Spleen (tissue), 7 donors: Measurements from ENCODE around the gene EDN2.

Experiments used
- POLR2AphosphoS5 ChIP-seq, 3 donors: sonication (generic); formaldehyde crosslinking; IDR thresholded peaks; one replicate each; pipeline ENCODE4 v1.5.1; 2017; ENCODE audit warnings: antibody characterized with exemption in 3 of 3
- TF ChIP-seq, protein P1 (sequence below), 11 experiments: fragments of 200-600 bp in 7 of 11; fragments of 450-650 bp in 4 of 11; sonication (generic) in 4 of 11; IDR thresholded peaks in 8 of 11; conservative IDR thresholded peaks in 3 of 11; 1 replicate in 7 of 11; 2 replicates in 4 of 11; pipeline versions ENCODE4 v1.4.0 to v1.8.0; 2016 to 2021; ENCODE audit warnings: antibody characterized with exemption in 11 of 11, inconsistent platforms in 4 of 11, mild to moderate bottlenecking in 1 of 11
- donor health status: DM: no; HTN: no; CAD: no; lungs with moderate emphysema.
- donor health status: DM: no; HTN: no; CAD: no.
- donor health status: DM: no; HTN: no; CAD: no.

DNA sequence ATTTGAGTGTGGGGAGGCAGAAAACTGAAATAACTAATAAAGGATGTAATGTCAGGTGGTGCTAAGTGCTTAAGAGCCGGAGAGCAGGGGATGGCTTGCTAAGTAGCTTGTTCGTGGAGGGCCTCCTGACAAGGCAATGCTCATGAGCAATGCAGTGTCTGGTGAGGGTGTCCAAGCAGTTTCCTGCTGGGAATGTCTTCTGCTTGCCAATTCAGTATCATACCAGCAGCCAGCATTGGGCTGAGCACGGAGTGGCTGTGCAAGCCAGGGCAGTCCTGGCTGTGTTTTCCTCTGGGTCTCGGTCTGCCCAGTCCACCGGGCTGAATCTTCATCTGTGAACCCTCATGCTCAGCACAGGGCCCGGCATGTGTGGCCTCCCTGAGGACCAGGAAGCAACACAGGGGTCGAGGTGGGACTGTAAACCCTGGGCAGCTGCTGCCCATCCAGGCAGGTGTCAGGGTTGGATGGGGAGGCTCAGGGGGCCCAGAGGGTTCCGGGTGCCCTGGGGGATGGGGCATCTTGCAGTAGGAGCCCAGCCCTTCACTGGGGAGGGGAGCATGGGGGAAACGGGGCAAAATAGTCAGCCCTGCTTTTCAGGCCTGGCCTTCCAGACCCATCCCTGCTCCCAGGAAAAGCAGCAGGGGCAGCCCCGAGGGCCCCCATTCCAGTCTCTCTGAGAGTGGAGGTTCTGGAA lies 27.5 kb downstream of the EDN2 start:
- TF ChIP-seq, protein P1, sequence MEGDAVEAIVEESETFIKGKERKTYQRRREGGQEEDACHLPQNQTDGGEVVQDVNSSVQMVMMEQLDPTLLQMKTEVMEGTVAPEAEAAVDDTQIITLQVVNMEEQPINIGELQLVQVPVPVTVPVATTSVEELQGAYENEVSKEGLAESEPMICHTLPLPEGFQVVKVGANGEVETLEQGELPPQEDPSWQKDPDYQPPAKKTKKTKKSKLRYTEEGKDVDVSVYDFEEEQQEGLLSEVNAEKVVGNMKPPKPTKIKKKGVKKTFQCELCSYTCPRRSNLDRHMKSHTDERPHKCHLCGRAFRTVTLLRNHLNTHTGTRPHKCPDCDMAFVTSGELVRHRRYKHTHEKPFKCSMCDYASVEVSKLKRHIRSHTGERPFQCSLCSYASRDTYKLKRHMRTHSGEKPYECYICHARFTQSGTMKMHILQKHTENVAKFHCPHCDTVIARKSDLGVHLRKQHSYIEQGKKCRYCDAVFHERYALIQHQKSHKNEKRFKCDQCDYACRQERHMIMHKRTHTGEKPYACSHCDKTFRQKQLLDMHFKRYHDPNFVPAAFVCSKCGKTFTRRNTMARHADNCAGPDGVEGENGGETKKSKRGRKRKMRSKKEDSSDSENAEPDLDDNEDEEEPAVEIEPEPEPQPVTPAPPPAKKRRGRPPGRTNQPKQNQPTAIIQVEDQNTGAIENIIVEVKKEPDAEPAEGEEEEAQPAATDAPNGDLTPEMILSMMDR (IDR thresholded peaks at IDR 0.05 in 8 of 11, conservative IDR thresholded peaks at IDR 0.05 in 3 of 11): no peak
- TF ChIP-seq POLR2AphosphoS5 (IDR thresholded peaks at IDR 0.05): no peak
